ENCODE measurements around the gene RBM33.
"Not testable (repeated sequence)": the region's sequence is repeated elsewhere in the genome, so short reads cannot be mapped to it uniquely, and the experiment has no call there.

Gene RBM33, protein sequence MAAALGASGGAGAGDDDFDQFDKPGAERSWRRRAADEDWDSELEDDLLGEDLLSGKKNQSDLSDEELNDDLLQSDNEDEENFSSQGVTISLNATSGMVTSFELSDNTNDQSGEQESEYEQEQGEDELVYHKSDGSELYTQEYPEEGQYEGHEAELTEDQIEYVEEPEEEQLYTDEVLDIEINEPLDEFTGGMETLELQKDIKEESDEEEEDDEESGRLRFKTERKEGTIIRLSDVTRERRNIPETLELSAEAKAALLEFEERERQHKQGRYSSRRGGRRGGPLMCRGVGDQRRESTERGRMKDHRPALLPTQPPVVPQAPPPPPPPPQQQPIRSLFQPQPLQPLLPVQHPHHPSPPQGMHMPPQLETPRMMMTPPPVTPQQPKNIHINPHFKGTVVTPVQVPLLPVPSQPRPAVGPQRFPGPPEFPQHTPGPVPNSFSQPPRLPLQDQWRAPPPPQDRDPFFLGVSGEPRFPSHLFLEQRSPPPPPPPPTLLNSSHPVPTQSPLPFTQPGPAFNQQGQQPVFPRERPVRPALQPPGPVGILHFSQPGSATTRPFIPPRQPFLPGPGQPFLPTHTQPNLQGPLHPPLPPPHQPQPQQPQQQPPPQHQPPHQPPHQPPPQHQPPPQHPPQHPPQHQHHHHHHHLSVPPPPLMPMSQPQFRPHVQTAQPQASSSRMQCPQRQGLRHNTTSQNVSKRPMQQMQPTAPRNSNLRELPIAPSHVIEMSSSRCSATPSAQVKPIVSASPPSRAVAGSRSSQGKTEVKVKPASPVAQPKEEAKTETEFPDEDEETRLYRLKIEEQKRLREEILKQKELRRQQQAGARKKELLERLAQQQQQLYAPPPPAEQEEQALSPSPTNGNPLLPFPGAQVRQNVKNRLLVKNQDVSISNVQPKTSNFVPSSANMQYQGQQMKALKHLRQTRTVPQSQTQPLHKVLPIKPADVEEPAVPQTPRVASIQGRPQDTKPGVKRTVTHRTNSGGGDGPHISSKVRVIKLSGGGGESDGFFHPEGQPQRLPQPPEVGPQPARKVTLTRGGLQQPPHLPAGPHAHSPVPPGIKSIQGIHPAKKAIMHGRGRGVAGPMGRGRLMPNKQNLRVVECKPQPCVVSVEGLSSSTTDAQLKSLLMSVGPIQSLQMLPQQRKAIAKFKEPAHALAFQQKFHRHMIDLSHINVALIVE

DNA sequence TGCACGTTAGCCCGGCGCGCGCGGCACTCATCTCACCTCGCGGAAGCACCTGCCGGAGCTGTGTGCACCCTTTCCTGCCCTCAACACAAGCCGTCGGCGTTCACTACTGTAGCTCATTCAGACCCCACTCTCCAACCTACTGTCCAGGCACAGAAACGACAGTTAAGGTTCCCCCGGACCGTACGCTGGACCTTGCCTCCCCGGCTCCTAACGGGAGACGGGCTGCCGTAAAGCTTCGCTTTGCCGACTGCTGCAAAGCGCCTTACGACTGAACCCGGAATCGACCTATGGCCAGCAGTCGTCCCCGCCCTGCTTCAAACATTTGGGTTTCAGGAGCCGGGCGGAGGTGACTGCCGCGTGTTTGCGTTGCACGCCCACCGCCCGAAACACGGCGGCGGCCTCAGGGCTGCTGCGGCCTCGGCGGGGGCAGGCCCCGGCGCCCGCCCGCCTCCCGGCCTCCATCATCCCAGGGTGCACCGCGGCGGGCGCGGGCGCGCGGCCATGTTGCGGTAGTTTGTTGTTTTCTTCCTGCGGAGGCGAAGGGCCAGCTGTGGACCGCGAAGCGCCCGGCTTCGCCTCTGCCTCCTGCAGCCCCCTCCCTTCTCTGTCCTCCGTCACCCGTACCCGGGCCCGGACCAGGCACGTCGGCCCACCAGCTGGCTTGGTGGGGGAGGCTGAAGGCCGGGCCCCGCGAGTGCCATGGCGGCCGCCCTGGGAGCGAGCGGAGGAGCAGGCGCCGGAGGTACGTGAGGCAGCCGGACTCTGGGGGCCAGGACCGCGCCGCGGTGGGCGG lies at the start of gene RBM33:
Gene RBM33 (plus strand): TSS at position 484 of the 793 bp plus-strand sequence. CDS start 216 bp downstream, at position 700.
- DNase-seq: peak; percentile 72 to 82

DNA sequence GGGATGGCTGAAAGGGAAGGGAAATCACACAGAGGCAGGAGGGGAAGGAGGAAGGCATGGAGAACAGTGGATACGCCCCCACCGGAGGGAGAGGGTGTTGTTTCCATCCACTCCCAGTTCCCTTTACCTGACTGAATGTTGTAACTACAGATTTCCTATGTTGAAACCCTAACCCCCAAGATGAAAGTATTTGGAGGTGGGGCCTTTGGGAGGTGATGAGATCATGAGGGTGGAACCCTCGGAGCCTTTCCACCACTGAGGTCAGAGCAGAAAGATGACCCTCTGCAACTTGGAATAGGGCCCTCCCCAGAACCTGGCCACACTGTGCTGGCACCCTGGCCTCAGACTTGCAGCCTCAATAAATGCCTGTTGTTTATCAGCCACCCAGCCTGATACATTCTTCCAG lies 49.5 kb upstream of the RBM33 start:
- DNase-seq: no peak

DNA sequence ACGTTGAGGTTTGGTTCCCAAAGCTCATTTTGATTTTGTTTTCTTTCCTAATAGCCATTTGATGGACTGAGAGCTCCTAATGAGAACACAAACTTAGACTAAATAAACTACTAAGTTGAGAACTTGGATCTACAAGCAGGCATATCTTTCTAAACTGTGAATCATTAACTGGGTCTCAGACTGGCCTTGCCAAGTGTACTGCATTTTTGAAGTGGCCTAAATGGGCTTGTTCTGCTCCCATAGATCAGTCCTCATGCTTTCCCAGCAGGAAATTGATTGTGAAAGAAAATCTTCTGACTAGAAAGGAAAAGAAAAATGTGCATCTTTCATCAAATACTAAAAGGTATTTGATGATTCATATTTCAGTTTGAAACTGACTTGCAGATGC lies 46.7 kb upstream of the RBM33 start:
- DNase-seq: no peak

DNA sequence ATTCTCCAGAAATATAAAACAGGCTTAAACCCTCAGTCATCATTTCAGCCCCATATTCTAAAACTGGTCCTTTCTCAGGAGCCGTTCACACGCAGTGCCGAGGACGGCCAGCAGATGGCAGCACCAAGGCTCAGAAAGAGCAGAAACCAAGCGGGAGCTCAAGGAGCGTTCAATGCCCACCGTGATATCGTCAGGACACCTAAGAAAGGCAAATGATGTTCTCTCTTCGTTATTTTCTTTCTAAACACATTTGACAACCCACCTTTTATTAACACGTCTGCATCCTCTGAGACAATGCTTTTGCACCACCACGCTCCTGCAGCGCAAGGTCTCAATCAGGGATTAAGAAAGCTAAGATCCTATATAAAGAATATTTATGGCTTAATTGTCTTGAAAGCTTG lies 45.7 kb upstream of the RBM33 start:
- peak; percentile 37 to 48 for DNase-seq

DNA sequence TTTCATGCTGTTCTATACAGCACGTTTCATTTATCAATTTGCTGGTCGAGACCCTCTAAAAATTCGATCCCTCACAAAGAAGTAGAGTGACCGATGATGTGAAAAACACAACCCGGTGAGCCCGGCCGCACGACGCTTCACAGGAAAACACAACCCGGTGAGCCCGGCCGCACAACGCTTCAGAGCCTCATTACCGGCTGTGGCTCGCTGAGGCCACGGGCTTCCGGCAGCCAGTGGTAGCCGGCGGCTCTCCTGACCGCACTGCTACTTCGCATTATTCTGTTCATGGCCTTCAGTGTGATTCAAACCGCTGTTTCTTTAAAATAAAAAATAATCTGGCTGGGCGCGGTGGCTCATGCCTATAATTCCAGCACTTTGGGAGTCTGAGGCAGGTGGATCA lies 42.3 kb upstream of the RBM33 start:
- DNase-seq: no peak

DNA sequence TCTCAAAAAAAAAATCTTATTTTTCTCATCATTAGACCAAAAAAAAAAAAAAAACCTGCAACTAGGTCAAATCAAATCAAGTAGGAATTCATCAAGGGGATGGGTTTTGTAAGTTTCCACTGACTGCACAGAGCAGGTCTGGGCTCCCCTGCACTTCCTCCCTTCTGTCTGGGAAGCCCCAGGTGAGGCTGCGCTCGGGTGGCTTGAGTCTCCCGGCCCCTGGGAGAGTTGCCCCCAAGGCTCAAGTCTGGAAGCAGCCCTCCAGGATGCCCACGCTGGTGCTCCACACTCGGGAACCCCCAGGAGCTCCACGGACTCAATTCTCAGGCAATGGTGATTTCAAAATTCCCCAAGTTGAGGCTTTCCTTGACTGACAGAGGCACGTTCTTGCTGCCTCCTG lies 41.7 kb upstream of the RBM33 start:
- no peak for DNase-seq

DNA sequence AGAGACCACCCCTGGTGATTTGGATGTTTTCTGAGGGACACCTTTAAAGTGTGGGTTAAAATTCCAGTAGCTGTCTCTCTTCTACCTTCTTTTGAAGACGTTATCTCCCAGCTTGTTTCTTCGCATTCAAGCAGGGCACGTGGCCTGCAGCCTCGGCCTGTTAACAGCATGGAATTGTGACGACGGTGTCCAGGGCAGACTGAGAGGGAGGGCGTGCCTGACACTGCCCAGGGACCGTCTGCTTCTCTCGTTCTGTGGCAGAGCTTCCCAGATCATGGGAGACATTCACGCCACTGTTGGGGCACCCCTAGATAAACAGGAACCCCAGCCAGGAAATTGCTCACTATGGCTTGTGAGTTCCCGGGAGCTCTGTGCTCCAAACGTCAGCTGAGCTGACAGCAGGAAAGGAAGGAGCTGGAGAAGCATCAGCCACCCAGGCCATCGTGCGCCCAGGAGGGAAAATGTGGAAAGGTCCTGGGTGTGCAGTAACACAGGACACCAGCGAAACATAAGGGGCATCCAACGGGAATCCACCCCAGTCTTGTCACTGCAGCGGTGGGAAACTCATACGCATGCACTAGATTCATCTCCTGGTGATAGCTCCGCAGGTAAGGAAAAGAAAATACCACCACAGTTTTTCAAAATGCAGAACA lies 41.1 kb upstream of the RBM33 start:
- no peak for DNase-seq

DNA sequence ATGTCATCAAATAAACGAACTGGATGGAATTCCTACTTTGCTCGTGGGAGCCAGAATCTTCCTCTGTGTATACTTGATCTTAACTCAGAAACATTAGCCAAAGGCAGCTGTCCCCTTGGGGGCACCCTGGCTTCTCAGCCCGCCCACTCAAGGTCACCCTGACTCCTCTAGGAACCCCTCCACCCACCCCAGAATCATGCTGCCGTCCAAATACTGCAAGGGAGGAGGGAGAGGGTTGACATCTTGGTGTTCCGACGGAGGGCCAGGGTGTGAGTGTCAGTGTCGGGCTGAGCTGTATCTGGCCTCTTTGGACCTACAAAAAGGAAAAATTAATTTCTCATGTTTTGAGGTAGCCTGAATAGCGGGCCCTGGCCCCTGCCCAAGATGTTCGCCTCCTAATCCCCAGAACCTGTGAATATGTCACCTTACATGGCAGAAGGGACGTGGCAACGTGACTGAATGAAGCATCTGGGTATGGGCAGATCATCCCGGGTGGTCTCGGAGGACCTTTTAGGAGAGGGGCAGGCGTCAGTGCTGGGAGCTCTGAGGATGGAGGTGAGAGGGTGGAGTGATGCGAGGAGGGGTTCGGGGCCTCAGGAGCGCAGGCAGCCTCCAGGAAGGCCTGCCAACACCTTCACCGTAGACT lies 40.5 kb upstream of the RBM33 start:
- DNase-seq: no peak

DNA sequence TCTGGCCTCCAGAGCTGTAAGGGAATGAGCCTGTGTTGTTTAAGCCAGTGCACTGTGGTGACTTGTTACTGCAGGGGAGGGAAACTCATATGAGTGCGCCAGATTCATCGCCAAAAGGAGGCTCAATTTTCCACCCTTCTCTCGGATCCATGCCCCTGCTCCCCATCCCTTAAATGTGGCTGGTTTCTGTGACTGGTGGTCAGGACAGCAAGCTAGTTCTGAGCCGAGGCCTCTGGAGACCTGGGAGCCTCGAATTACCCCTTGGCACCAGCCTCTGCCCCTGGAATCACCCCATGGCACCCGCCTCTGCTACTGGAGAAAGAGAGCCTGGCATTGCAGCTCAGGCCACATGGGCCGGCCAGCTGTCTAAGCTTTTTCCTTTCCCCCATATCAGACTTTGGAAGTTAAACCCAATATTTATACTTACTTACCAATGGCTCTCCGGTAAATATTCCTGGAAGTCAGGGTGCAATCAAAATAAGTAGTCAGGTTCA lies 39.9 kb upstream of the RBM33 start:
- DNase-seq: no peak

DNA sequence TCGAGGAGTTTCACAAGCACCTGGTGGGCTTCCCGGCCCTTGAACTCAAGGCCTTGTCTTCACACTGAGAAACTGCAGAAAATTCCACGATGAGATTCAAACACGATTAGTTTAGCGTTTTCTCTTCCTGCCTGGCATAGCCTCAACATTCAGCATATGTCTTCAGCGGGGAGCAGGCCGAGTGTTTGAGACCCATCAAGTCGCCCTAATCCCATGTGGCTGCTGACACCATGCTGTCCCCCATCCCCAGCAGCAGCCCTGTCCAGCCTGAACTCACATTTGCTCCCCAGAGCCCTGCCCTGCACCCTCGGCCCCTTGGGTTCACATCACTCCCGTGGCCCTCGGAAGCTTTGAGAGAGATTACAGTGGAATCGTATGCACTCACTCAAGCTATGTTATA lies 35.3 kb upstream of the RBM33 start:
- no peak for DNase-seq

DNA sequence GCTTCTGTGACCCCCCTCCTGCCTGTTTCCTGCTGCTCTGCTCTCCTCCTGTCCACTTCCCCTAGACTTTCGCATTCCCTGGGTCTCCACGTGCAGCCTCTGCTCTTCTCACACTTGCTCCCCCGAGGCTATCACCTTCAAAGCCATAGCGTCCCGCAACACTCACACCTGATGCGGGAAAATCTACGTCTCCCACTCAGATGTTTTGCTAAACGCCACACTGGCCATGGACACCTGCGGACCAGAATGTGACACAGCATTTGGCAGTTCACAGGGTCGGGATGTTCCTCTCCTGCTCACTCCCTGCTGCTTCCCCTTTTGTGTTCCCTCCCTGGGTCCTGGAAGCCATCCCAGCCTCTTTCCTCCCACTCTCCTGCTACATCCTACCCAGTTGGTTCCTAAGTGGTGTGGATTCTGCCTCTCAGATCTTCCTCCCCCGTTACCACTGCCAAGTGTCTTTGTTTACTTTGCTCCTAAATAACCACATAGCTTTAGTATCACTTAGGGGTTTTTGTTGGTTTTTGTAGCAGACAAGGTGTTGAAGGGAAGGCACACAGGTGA lies 33.7 kb upstream of the RBM33 start:
- no peak for DNase-seq

DNA sequence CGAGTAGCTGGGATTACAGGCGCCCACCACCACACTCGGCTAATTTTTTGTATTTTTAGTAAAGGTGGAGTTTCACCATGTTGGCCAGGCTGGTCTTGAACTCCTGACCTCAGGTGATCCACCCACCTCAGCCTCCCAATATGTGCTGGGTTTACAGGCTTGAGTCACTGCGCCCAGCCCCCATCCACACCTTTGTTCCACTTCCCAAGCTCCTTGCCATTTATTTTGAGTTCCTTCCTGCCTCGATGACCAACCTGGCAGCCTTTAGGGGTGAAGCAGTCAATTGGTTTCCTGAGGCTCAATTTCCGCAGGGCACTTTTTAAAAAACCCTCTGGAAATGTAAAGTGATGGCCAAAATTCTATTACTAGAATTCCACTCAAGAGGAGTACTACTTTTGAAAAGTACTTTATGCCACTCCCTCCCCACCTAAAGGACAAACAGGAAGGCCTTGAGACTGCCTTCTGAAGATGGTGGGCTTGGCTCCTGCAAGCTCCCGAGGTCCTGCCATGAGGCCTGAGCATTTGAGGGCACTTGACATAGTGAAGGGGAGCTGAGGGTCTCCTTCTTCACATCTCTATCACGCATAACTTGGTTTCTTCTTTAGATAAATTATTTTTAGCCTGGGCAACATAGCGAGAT lies 32.5 kb upstream of the RBM33 start:
- no peak for DNase-seq

DNA sequence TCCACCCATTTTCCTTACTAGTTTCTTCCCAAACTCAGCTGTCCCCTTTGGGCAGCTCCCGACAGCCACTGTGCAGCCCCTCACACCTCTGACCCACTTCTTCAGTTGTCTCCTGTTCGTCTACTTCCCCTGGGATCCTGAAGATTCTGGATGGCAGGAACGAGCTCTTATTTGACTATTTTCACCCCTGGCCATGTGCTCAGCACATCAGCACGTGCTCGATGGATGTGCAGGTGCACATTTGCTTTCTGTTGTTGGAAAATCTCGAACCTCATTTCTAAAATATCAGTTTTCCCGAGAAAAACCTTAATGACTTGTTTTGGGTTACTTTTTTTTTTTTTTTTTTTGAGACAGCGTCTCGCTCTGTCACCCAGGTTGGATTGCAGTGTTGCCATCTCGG lies 31.8 kb upstream of the RBM33 start:
- DNase-seq: no peak

DNA sequence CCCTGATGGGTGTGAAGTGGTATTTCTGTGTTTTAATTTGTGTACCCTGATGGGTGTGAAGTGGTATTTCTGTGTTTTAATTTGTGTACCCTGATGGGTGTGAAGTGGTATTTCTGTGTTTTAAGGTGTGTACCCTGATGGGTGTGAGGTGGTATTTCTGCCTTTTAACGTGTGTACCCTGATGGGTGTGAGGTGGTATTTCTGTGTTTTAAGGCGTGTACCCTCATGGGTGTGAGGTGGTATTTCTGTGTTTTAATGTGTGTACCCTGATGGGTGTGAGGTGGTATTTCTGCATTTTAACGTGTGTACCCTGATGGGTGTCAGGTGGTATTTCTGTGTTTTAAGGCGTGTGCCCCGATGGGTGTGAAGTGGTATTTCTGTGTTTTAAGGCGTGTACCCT lies 29.4 kb upstream of the RBM33 start:
- not testable (repeated sequence) for DNase-seq

DNA sequence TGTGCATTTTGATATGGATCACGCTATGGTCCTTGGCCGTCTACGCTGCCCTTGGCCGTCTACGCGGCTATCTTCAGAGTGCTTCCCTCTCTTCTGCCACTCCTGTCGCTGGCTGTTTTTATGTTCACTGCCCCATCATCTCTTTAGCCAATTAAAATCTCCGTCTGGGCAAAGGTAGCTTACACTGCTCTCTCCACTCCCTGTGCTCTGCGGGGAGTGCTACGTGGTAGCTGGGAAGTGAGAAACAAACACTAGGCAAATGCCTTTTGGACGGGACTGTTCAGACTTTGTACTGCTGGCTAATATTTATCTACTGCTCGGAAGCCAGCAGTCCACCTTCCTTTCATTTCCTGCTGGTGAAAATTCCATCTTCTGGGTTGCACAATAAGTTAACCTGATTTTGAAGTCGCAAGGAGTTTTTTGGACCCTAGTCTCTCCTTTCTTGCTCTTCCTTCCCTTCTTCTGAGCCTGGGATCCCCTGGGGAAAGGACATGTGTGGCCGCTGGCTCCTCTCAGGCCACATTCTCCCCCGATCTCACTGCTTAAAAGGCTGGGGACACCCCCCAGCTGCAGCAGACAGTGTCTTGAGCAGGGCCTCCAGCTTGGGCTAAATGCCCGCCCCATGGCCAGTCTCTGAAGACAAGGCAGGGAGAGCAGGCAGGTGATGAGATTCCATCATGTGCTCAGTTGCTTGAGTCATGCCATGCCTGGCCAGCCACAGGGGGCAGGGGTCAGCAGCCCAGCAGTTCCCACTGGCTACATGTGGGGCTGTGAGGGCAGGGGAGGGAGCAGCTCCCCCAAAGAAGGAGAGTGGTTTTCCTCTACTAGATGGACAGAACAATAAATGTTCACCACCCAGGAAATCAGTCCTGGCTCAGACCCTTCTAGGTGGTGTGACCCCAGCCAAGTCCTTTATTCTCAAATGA lies 25.5 kb upstream of the RBM33 start:
- no peak for DNase-seq

DNA sequence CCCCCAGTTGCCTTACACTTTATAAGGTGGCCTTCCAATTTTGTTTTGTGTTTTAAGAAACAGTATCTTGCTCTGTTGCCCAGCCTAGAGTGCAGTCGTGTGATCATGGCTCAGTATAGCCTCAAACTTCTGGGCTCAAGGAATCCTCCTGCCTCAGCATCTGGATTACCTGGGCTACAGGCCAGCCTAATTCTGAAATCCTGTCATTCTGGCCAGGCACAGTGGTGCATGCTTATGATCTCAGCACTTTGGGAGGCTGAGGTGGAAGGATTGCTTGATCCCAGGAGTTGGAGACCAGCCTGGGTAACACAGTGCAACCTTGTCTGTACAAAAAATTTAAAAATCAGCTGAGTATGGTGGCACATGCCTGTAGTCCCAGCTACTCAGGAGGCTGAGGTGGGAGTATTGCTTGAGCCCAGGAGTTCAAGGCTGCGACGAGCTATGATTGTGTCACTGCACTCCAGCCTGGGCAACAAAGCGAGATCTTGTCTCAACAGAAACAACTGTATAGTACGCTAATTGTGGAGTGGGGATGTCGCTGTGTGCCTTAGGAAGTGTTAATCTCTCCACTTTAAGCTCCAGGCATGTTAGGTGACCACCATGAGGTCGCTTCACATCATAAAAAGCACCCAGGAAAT lies 24.7 kb upstream of the RBM33 start:
- DNase-seq: no peak

DNA sequence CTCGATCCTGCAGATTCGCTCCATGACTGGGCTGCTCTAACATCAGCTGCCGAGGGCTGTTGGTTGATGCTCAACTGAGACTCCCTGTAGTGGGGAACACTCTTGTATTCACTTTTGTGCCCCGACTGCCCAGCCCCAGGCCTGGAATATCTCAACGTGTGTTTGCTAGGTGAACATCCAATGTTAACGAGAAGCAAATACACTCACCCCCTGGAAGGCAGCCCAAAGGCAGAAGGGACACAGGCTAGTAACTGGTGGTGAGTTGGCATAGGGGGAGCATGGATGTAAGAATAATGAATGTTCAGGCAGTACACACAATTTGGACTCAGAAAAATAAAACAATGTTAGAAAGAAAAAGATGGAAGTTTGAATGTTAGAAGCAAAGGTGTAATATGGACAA lies 24.0 kb upstream of the RBM33 start:
- DNase-seq: no peak

DNA sequence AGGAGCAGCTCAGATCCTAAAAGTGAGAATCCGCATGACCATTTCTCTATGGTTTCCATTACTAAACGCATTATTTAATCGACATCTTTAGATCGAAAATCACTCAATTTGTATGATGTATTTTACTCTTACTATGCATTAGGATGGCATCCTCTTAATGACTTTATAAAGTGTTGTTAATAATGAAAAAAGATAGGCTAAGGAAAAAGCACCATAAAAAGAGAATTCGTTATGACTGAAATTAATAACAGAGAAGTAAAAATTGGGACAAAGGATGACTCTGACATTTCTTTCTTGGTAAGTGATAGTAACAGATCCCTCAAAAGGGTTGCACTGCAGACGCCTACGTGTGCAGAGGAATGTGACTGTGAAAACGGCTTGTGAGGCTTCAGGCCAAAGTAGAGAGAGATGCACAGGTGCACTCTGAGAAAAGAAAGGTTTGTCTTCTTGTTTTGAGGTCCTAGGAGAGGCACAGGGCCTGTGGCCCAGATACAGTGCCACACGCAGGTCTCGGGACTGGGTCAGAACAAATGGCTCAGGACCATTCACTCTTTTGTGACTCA lies 23.0 kb upstream of the RBM33 start:
- no peak for DNase-seq

All from hippocampal formation (tissue), 2 donors.